ENCODE measurements around the gene RARA. TPM values are rescaled to one million over a fixed set of nuclear protein-coding genes. Genes with fewer than 3 reads are reported as not detected.

Gene RARA
- total and polyA plus RNA-seq, 2 of the 4 experiments (the other 2 are of a cell fraction) = 9.0 to 12.7 TPM

GRCh38 chr17:40345161-40345993 is 36.4 kb downstream of the RARA start:
- Histone ChIP-seq H3K4me3 (ENCODE audit: insufficient read depth, low read depth, low read length) (peak overlapping the region; percentile 82), H3K9me1 (ENCODE audit: insufficient read depth, low read length) (peaks cover 23% of the 10 kb centered on the region), H2BK15ac (ENCODE audit: low read depth, low read length) (peak overlapping the region; percentile 49; the same call in 2 of the 3 replicates), H3K36me3 (ENCODE audit: control insufficient read depth, insufficient read depth, low read length) (peaks cover 21% of the 10 kb centered on the region), H4K5ac (ENCODE audit: low read depth, low read length) (peak overlapping the region; percentile 3), H2BK20ac (ENCODE audit: low read depth, low read length) (peak overlapping the region; percentile 8; the same call in 1 of the 2 replicates), H2BK120ac (ENCODE audit: low read depth, low read length) (peak overlapping the region; percentile 89), H4K20me1 (ENCODE audit: insufficient read depth, low read length) (peaks cover 62% of the 10 kb centered on the region), H2AFZ (replicated peaks; ENCODE audit: low read length, poor library complexity) (peak overlapping the region; percentile 84), H3K79me1 (ENCODE audit: low read depth in 1 of 2, low read length in 2 of 2) (peaks cover 58 to 94% of the 10 kb centered on the region in 2 experiments), H4K91ac (ENCODE audit: insufficient read depth, low read depth, low read length) (peak overlapping the region; percentile 86), H3K27me3 (ENCODE audit: control insufficient read depth, insufficient read depth, low read length) (no peaks in the 10 kb centered on the region), H3K56ac (ENCODE audit: extremely low read depth, insufficient read depth, low read length) (peak overlapping the region; percentile 68; the same call in 1 of the 2 replicates), H2BK5ac (ENCODE audit: low read depth, low read length, poor library complexity, severe bottlenecking) (peak overlapping the region; percentile 85), H3K4ac (ENCODE audit: low read depth, low read length) (peak overlapping the region; percentile 96), H3K4me1 (ENCODE audit: control insufficient read depth, insufficient read depth, low read length) (peaks cover 61% of the 10 kb centered on the region), H3K14ac (replicated peaks; ENCODE audit: low read depth, low read length) (peak overlapping the region; percentile 57), H4K8ac (ENCODE audit: low read depth in 2 of 2, low read length in 2 of 2) (peak overlapping the region; percentile 13 to 48; a peak in 2 of 4 replicates), H2AK9ac (replicated peaks; ENCODE audit: low read depth, low read length, poor library complexity) (peak overlapping the region; percentile 92), H2AK5ac (ENCODE audit: low read depth, low read length) (peak overlapping the region; percentile 91), H3K9me3 (ENCODE audit: control insufficient read depth, insufficient read depth, low read length) (no peaks in the 10 kb centered on the region), H3K23ac (ENCODE audit: low read depth, low read length) (peak overlapping the region; percentile 10; the same call in 1 of the 2 replicates), H3K27ac (ENCODE audit: insufficient read depth, low read length) (peak overlapping the region; percentile 87), H3K18ac (ENCODE audit: low read depth, low read length) (peak overlapping the region; percentile 40), H3K4me2 (ENCODE audit: low read depth, low read length) (peak overlapping the region; percentile 83), H3K9ac (ENCODE audit: low read depth, low read length) (peak overlapping the region; percentile 77)
- BruUV-seq (replicated peaks) = no TSS peak
- intact Hi-C loops (cut with micrococcal nuclease) (no loop called here), dilution Hi-C loops (cut with HindIII; ENCODE audit: low sequenced_read_pairs, unreplicated experiment) (no loop called here), in situ Hi-C loops (cut with MboI; ENCODE audit: low sequenced_read_pairs) (no loop called here)
- 0% methylated on average over 7 of the region's 45 CpGs; no CpG with 5 or more reads in 1 of the 2 experiments for WGBS, 2 experiments (ENCODE audit: extremely low coverage in 2 of 2, insufficient read length in 1 of 2)
- DNase-seq = peak; percentile 51
- ChIA-PET CTCF (interaction anchor here (1.8 kb wide), 1 partner anchor 28 kb away, joined by 6 read pairs; no protein-coding TSS in a partner anchor), POLR2A (ENCODE audit: unreplicated experiment) (no interaction called here)
- TF ChIP-seq POLR2A (IDR thresholded peaks at IDR 0.05; ENCODE audit: low read depth, low read length) = peak; percentile 63; the same call in 1 of the 2 replicates
- TF ChIP-seq MAZ (IDR thresholded peaks at IDR 0.05; ENCODE audit: borderline replicate concordance, low read depth, low read length) = peak; percentile 82; the same call in 1 of the 2 replicates
- no peak for TF ChIP-seq SMC3 (IDR thresholded peaks at IDR 0.05; ENCODE audit: low read depth, low read length)
- 0 out of 2 replicates have a peak, but pooled peaks have one; percentile 40 for TF ChIP-seq MXI1 (IDR thresholded peaks at IDR 0.05; ENCODE audit: borderline replicate concordance, low read depth, low read length)
- TF ChIP-seq BHLHE40 (IDR thresholded peaks at IDR 0.05; ENCODE audit: low read depth, low read length) = peak; percentile 86
- 0 out of 2 replicates have a peak, but pooled peaks have one; percentile 1 for TF ChIP-seq FOS (IDR thresholded peaks at IDR 0.05; ENCODE audit: low read depth, low read length)
- peak; percentile 21 for ATAC-seq (ENCODE audit: low read depth)

Measured in IMR-90 (cell line).